ENCODE results near the gene ST6GALNAC1. TPM values are rescaled to one million over a fixed set of nuclear protein-coding genes. Genes with fewer than 3 reads are reported as not detected.
A peak's percentile ranks its signal among the peaks of the same experiment; 100 is the strongest.

Gene ST6GALNAC1
- total RNA-seq, 1 experiment from 2014 or later, result not detected

DNA sequence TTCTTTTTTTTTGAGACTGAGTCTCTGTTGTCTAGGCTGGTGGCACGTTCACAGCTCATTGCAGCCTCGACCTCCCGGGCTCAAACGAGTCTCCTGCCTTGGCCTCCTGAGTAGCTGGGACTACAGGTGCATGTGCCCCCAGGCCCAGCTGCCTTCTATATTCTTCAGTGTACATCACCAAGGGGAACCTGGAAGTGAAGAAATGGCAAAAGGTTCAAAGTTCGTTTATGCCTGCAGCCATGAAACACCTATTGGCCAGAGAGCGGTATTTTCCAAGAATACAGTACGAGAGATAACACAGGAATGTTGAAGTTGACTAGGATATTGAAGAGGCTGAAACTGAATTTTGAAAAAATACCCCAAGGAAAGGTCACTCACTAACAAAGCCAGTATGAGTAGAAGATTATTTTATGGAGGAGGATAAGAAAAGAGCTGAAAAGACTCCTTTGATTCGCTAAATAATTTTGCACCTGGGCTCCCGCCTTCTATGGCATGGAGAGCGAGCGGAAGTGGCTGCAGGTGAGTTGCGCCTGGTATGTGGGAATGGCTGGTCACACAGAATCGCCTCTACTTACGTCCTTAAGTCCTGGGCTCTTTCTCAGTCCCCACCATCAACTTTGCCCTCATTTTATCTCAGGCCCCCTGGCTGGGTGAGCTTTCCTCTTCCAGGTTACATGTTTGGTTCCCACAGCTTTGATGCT lies 9.8 kb downstream of the ST6GALNAC1 start:
- Histone ChIP-seq H3K4me2 (ENCODE audit: low read depth, low read length, poor library complexity, severe bottlenecking) (no peak overlapping the region), H3K79me2 (ENCODE audit: low read length) (no peaks in the 10 kb centered on the region), H3K4me3 (ENCODE audit: low read length) (no peak overlapping the region), H3K9ac (ENCODE audit: low read length) (no peak overlapping the region), H3K9me3 (ENCODE audit: low read length) (no peaks in the 10 kb centered on the region), H3K27ac (ENCODE audit: low read length) (no peak overlapping the region), H3K4me1 (ENCODE audit: low read length) (no peaks in the 10 kb centered on the region), H3K36me3 (ENCODE audit: insufficient read depth, low read length) (no peaks in the 10 kb centered on the region), H3K9me2 (replicated peaks; ENCODE audit: insufficient read depth, low read length) (no peaks in the 10 kb centered on the region), H4K20me1 (ENCODE audit: insufficient read depth, low read depth, low read length) (no peaks in the 10 kb centered on the region), H3K27me3 (ENCODE audit: low read length) (no peaks in the 10 kb centered on the region), H2AFZ (ENCODE audit: low read length) (no peak overlapping the region)
- DNase-seq, result no peak

DNA sequence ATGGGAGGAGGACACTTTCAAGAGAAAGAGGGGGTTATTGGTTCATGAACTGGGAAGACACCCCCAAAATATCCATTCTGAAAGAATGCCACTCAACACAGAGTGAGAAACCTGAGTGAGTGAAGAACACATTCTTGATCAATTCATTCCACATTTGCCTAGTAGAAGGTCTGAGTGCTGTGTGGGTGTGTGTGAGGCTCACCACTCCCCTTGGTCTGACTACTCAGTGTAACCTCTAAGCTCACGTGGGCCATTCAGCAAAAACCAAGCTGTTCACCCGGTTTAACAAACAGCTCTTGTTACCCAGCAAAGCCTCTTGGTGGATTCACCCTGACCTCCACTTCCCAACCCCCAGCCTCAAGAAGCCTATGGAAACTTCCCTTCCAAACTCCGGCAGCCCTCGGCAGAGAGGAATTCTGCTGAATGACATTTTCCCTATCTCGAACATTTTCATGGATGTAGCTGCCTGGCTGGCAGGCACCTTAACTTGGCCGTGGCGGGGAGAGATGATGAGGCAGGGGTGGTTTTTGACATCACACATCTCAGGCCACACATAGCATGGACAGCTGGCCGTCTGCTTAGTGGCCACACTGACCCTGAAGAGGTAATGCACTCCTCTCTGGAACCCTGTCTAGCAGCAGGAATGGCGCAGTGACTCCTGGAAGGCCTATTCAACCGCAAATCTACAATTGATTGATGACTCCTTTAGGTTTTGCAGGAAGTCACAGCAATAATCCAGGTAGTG lies 11.6 kb downstream of the ST6GALNAC1 start:
- no peak overlapping the region for H3K4me3 ChIP-seq (ENCODE audit: low read length)
- DNase-seq, result no peak
- no peaks in the 10 kb centered on the region for H3K4me1 ChIP-seq (ENCODE audit: low read length)
- H3K36me3 ChIP-seq (ENCODE audit: insufficient read depth, low read length), result no peaks in the 10 kb centered on the region
- no peaks in the 10 kb centered on the region for H3K9me3 ChIP-seq (ENCODE audit: low read length)
- H2AFZ ChIP-seq (ENCODE audit: low read length), result no peak overlapping the region
- no peak overlapping the region for H3K4me2 ChIP-seq (ENCODE audit: low read depth, low read length, poor library complexity, severe bottlenecking)
- H3K9ac ChIP-seq (ENCODE audit: low read length), result no peak overlapping the region
- no peaks in the 10 kb centered on the region for H3K27me3 ChIP-seq (ENCODE audit: low read length)
- no peaks in the 10 kb centered on the region for H3K79me2 ChIP-seq (ENCODE audit: low read length)
- H3K9me2 ChIP-seq (replicated peaks; ENCODE audit: insufficient read depth, low read length), result no peaks in the 10 kb centered on the region
- H4K20me1 ChIP-seq (ENCODE audit: insufficient read depth, low read depth, low read length), result no peaks in the 10 kb centered on the region
- no peak overlapping the region for H3K27ac ChIP-seq (ENCODE audit: low read length)

DNA sequence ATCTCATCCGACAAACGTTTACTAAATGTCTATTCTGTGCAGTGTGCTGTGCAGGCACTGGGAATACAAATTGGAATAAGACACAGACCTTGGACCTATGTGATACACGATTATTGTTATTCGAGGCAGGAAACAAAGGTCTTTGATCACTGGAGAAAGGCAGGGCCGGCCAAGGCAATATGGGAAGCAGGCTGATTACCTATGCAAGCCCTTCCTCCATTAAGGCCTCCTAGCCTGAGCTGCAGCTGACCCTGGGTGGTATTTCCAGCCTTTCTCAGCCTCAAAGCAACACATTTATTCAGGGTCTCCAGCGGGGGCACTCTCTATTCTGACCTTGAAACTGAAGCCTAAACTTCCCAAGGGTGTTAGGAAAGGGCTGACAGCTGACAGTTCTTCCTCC lies 13.4 kb downstream of the ST6GALNAC1 start:
- no peaks in the 10 kb centered on the region for H4K20me1 ChIP-seq (ENCODE audit: insufficient read depth, low read depth, low read length)
- no peak for DNase-seq
- no peak overlapping the region for H3K4me3 ChIP-seq (ENCODE audit: low read length)
- H3K9ac ChIP-seq (ENCODE audit: low read length), result no peak overlapping the region
- H3K36me3 ChIP-seq (ENCODE audit: insufficient read depth, low read length), result no peaks in the 10 kb centered on the region
- H3K9me3 ChIP-seq (ENCODE audit: low read length), result no peaks in the 10 kb centered on the region
- no peaks in the 10 kb centered on the region for H3K79me2 ChIP-seq (ENCODE audit: low read length)
- H3K27ac ChIP-seq (ENCODE audit: low read length), result no peak overlapping the region
- H2AFZ ChIP-seq (ENCODE audit: low read length), result no peak overlapping the region
- H3K27me3 ChIP-seq (ENCODE audit: low read length), result no peaks in the 10 kb centered on the region
- no peaks in the 10 kb centered on the region for H3K4me1 ChIP-seq (ENCODE audit: low read length)
- no peaks in the 10 kb centered on the region for H3K9me2 ChIP-seq (replicated peaks; ENCODE audit: insufficient read depth, low read length)
- H3K4me2 ChIP-seq (ENCODE audit: low read depth, low read length, poor library complexity, severe bottlenecking), result no peak overlapping the region

DNA sequence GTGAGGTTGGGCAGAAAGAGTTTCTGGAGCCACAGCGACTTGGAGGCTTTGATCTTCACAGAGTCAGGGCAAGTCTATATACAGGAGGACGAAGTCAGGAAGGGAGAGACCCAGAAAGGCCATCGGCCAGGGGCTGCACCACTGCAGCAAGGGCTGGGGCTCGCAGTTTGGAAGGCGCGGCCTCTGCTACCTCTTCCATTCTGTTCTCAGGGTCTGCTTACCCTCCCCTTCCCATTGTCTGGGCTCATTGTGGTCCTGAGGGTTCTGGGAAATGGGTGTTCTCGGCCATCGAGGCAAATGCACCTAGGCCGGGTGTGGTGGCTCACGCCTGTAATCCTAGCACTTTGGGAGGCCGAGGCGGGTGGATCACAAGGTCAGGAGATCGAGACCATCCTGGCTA lies 16.0 kb downstream of the ST6GALNAC1 start:
- no peaks in the 10 kb centered on the region for H3K79me2 ChIP-seq (ENCODE audit: low read length)
- no peaks in the 10 kb centered on the region for H3K36me3 ChIP-seq (ENCODE audit: insufficient read depth, low read length)
- no peaks in the 10 kb centered on the region for H3K9me2 ChIP-seq (replicated peaks; ENCODE audit: insufficient read depth, low read length)
- DNase-seq, result no peak
- peaks cover 4% of the 10 kb centered on the region; the same call in 1 of the 2 replicates for H3K4me1 ChIP-seq (ENCODE audit: low read length)
- no peak overlapping the region for H2AFZ ChIP-seq (ENCODE audit: low read length)
- H3K4me3 ChIP-seq (ENCODE audit: low read length), result no peak overlapping the region
- H3K9me3 ChIP-seq (ENCODE audit: low read length), result no peaks in the 10 kb centered on the region
- no peaks in the 10 kb centered on the region for H4K20me1 ChIP-seq (ENCODE audit: insufficient read depth, low read depth, low read length)
- no peak overlapping the region for H3K27ac ChIP-seq (ENCODE audit: low read length)
- H3K4me2 ChIP-seq (ENCODE audit: low read depth, low read length, poor library complexity, severe bottlenecking), result no peak overlapping the region
- no peak overlapping the region for H3K9ac ChIP-seq (ENCODE audit: low read length)
- H3K27me3 ChIP-seq (ENCODE audit: low read length), result no peaks in the 10 kb centered on the region

DNA sequence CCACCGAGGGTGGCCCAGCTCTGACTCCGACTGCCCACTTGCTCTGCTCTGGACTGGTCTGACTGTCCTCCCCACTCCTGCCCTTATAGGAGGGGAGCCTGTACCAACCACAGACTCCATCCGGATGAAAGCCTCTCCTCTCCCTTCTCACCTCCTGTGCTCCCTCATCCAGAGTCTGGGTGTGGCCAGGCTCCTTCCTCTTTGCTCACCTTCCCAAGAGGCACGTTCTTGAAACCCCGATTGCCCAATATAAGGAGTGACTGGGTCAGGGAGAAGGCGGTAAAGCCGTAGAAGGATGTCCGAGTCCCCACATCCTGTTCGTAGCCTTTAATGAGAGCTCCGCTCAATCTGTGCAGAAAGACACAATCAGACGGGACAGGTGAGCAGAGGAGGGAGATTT lies 17.1 kb downstream of the ST6GALNAC1 start:
- Histone ChIP-seq H3K4me3 (ENCODE audit: low read length) (no peak overlapping the region), H3K9me2 (replicated peaks; ENCODE audit: insufficient read depth, low read length) (no peaks in the 10 kb centered on the region), H3K9ac (ENCODE audit: low read length) (no peak overlapping the region), H3K27me3 (ENCODE audit: low read length) (no peaks in the 10 kb centered on the region), H3K9me3 (ENCODE audit: low read length) (no peaks in the 10 kb centered on the region), H3K4me2 (ENCODE audit: low read depth, low read length, poor library complexity, severe bottlenecking) (no peak overlapping the region), H3K36me3 (ENCODE audit: insufficient read depth, low read length) (no peaks in the 10 kb centered on the region), H3K79me2 (ENCODE audit: low read length) (no peaks in the 10 kb centered on the region), H2AFZ (ENCODE audit: low read length) (no peak overlapping the region), H3K27ac (ENCODE audit: low read length) (no peak overlapping the region), H4K20me1 (ENCODE audit: insufficient read depth, low read depth, low read length) (no peaks in the 10 kb centered on the region), H3K4me1 (ENCODE audit: low read length) (peaks cover 4% of the 10 kb centered on the region; the same call in 1 of the 2 replicates)
- DNase-seq, result no peak

DNA sequence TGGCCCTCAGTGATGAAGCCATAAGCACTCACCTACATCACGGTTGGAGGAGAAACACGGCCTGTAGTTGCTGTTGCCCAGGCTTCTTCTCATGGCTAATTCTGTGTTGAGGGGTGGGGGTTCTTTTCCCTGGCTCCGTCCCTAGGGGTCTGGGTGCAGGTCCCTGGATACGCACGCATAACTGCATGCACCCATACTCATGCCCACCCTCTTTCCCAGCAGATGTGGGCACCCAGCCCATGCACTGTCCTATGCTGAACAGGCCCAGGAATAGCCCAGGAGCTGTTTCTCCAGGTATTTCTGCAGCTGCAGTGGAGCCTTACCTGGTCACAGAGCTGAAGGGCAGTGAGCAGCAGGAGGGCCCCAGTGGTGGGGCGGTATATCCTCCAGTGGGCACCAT lies 18.1 kb downstream of the ST6GALNAC1 start:
- Histone ChIP-seq H3K4me2 (ENCODE audit: low read depth, low read length, poor library complexity, severe bottlenecking) (no peak overlapping the region), H2AFZ (ENCODE audit: low read length) (no peak overlapping the region), H3K27me3 (ENCODE audit: low read length) (no peaks in the 10 kb centered on the region), H4K20me1 (ENCODE audit: insufficient read depth, low read depth, low read length) (no peaks in the 10 kb centered on the region), H3K9me3 (ENCODE audit: low read length) (no peaks in the 10 kb centered on the region), H3K4me3 (ENCODE audit: low read length) (no peak overlapping the region), H3K9me2 (replicated peaks; ENCODE audit: insufficient read depth, low read length) (no peaks in the 10 kb centered on the region), H3K9ac (ENCODE audit: low read length) (no peak overlapping the region), H3K27ac (ENCODE audit: low read length) (no peak overlapping the region), H3K79me2 (ENCODE audit: low read length) (no peaks in the 10 kb centered on the region), H3K36me3 (ENCODE audit: insufficient read depth, low read length) (no peaks in the 10 kb centered on the region), H3K4me1 (ENCODE audit: low read length) (peaks cover 4% of the 10 kb centered on the region; the same call in 1 of the 2 replicates)
- DNase-seq, result no peak

DNA sequence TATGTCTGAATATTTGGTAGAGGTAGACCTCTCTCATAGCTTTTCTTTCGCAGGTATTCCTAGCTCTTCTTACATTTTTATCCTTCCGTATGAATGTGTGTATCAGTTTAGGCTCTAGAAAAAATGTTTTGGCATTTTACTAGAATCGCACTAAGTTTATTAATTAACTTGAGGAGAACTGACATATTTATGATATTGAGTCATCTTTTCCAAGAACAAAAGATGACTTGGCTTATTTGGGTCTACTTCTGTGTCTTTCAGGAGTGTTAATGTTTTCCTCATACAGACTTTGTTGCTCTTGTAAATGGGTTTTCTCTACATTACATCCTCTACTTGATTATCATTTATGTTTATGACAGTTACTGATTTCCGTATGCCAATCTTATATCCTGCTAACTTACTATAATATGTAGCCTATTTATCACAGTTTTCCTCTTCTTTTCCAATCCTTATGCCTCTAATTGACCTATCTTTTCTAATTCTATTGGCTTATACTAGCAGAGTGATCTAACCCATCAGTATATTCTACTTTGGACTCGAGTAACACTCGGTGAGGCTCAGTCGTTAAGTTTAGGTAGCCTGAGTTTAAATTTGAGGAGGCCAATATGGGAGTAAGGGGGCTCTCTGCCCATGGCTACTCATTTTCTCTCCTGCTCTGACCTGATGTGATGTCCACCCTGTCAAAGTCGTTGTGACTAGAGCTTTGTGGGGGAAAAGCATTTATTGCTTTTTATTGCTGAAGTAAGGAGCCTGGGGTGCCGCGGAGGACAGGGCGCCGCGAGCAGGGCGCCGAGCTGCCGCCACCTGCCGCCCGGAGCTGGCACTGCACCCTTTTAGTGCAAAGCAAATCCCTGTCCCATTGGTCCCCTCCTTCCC lies 20.0 kb downstream of the ST6GALNAC1 start:
- Histone ChIP-seq H3K9me2 (replicated peaks; ENCODE audit: insufficient read depth, low read length) (no peaks in the 10 kb centered on the region), H3K27me3 (ENCODE audit: low read length) (no peaks in the 10 kb centered on the region), H2AFZ (ENCODE audit: low read length) (no peak overlapping the region), H3K36me3 (ENCODE audit: insufficient read depth, low read length) (no peaks in the 10 kb centered on the region), H3K79me2 (ENCODE audit: low read length) (no peaks in the 10 kb centered on the region), H4K20me1 (ENCODE audit: insufficient read depth, low read depth, low read length) (no peaks in the 10 kb centered on the region), H3K4me1 (ENCODE audit: low read length) (peaks cover 4% of the 10 kb centered on the region; the same call in 1 of the 2 replicates), H3K27ac (ENCODE audit: low read length) (no peak overlapping the region), H3K4me2 (ENCODE audit: low read depth, low read length, poor library complexity, severe bottlenecking) (no peak overlapping the region), H3K9me3 (ENCODE audit: low read length) (no peaks in the 10 kb centered on the region), H3K9ac (ENCODE audit: low read length) (no peak overlapping the region), H3K4me3 (ENCODE audit: low read length) (no peak overlapping the region)
- peak; percentile 85 for DNase-seq

DNA sequence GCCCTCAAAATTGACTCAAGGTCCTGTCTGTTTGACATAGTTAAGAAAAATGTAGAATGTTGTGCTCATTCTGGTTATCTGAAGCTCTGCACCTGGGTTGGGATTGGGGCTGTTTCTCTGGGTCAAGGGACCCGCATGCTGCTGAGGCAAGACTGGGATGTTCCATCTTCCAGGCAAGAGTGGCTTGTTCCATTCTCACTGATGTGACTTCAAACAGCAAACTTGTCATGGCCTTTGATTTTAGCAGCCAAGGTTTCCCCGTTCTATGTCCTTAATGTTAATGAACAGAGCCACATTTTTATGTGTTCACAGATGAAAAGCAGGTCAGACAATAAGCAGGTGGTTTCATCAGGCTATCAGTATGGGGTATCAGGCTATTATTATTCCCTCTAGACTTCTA lies 25.7 kb downstream of the ST6GALNAC1 start:
- H3K4me2 ChIP-seq (ENCODE audit: low read depth, low read length, poor library complexity, severe bottlenecking), result no peak overlapping the region
- H4K20me1 ChIP-seq (ENCODE audit: insufficient read depth, low read depth, low read length), result no peaks in the 10 kb centered on the region
- no peak overlapping the region for H3K27ac ChIP-seq (ENCODE audit: low read length)
- no peaks in the 10 kb centered on the region for H3K36me3 ChIP-seq (ENCODE audit: insufficient read depth, low read length)
- no peaks in the 10 kb centered on the region for H3K4me1 ChIP-seq (ENCODE audit: low read length)
- H3K4me3 ChIP-seq (ENCODE audit: low read length), result no peak overlapping the region
- H3K9me3 ChIP-seq (ENCODE audit: low read length), result no peaks in the 10 kb centered on the region
- no peaks in the 10 kb centered on the region for H3K9me2 ChIP-seq (replicated peaks; ENCODE audit: insufficient read depth, low read length)
- DNase-seq, result no peak
- no peak overlapping the region for H3K9ac ChIP-seq (ENCODE audit: low read length)
- no peaks in the 10 kb centered on the region for H3K79me2 ChIP-seq (ENCODE audit: low read length)
- H3K27me3 ChIP-seq (ENCODE audit: low read length), result no peaks in the 10 kb centered on the region
- no peak overlapping the region for H2AFZ ChIP-seq (ENCODE audit: low read length)
